Adrenal gland (tissue), 12 donors: ENCODE data around the gene PHKA2. TPM values are rescaled to one million over a fixed set of nuclear protein-coding genes. Genes with fewer than 3 reads are reported as not detected.

Source experiments
- DNase-seq, 7 donors: peaks; one replicate each; pipeline ENCODE4 v3.0.0-alpha.2; 2019 to 2020
- H3K27ac ChIP-seq, 5 donors: fragments of 200-600 bp; sonication (generic) in 4 of 5; 1 replicate in 3 of 5; 2 replicates in 2 of 5; pipeline versions ENCODE4 v1.5.1 to v1.8.0; 2016 to 2020; ENCODE audit warnings: mild to moderate bottlenecking in 1 of 5
- H3K27me3 ChIP-seq: fragments of 200-600 bp; 2 replicates; pipeline ENCODE4 v1.8.0; 2021
- H3K36me3 ChIP-seq, 2 donors: fragments of 200-600 bp; replicated peaks in 1 of 2; 1 replicate in 1 of 2; 2 replicates in 1 of 2; pipeline versions ENCODE4 v1.5.1 to v1.8.0; 2018 to 2022
- H3K4me1 ChIP-seq, 2 donors: fragments of 200-600 bp; replicated peaks in 1 of 2; 1 replicate in 1 of 2; 2 replicates in 1 of 2; pipeline versions ENCODE4 v1.5.1 to v1.8.0; 2018 to 2021
- H3K4me3 ChIP-seq, 4 donors: fragments of 200-600 bp; sonication (generic) in 3 of 4; one replicate each; pipeline ENCODE4 v1.5.1; 2016 to 2018
- H3K9me3 ChIP-seq, 3 donors: fragments of 200-600 bp; sonication (generic) in 1 of 3; replicated peaks in 1 of 3; 1 replicate in 2 of 3; 2 replicates in 1 of 3; pipeline versions ENCODE4 v1.5.1 to v1.8.0; 2016 to 2021
- POLR2A ChIP-seq, 2 donors: fragments of 450-650 bp; IDR thresholded peaks; one replicate each; pipeline ENCODE4 v1.6.1; 2017; ENCODE audit warnings: antibody characterized with exemption in 2 of 2, mild to moderate bottlenecking in 2 of 2, moderate library complexity in 1 of 2
- WGBS, 4 donors: extraction: QIAGEN DNeasy Blood & Tissue Kit in 2 of 4; methylation state at CpG; one replicate each; pipeline versions ENCODE4 v1.1.5 to v1.1.7; 2013 to 2017; 5-methylcytosine and 5-hydroxymethylcytosine counted together
- intact Hi-C, 2 donors: fragments of 100-400 bp; cut with DNase I; formaldehyde crosslinking; loops; one replicate each; pipeline versions ENCODE4 v1.14.1 to v1.15.0; 2022 to 2023
- polyA plus RNA-seq, 3 donors: library from polyadenylated mRNA; stranded (reverse); fragments of 200-250 nt in 2 of 3; fragments of 350-450 nt in 1 of 3; fragmentation: Illumina TruSeq in 1 of 3; extraction: RNeasy Lipid Tissue Mini Kit (QIAGEN cat#74804) in 1 of 3; gene quantifications; one replicate each; pipeline ENCODE4 v1.2.3, GENCODE V29; 2013 to 2014
- total RNA-seq, 9 donors: library from RNA; depleted of rRNA in 4 of 9; stranded (reverse); fragments of >200 nt in 4 of 9; fragments of 120-200 nt in 1 of 9; fragmentation: NEBNext Ultra II Directional in 1 of 9; extraction: Animal tissue kit (Norgen Biotek cat#: 25700) in 1 of 9; gene quantifications; one replicate each; pipeline versions ENCODE4 v1.1.0 to v1.2.4, GENCODE V29; 2013 to 2023
- TF ChIP-seq, protein P1 (sequence below), 6 experiments: fragments of 450-650 bp in 4 of 6; fragments of 200-600 bp in 2 of 6; sonication (generic) in 1 of 6; IDR thresholded peaks; 1 replicate in 5 of 6; 2 replicates in 1 of 6; pipeline versions ENCODE4 v1.5.1 to v1.8.0; 2016 to 2021; ENCODE audit warnings: antibody characterized with exemption in 6 of 6, mild to moderate bottlenecking in 2 of 6, moderate library complexity in 1 of 6
- donor health status: healthy with polysubstance abuse.
- donor health status: Bipolar disorder and iron deficiency.
- donor health status: DM: yes; HTN: yes; CAD: no.
- donor health status: DM: no; HTN: no; CAD: no.
- donor health status: DM: no; HTN: no; CAD: no.
- donor health status: DM: yes; HTN: yes; CAD: no.

Gene PHKA2
- total and polyA plus RNA-seq, 12 donors = 11.7 to 63.8 (median 27.8) TPM

- DNase-seq = no peak
- no peak overlapping the region for H3K4me3 ChIP-seq
- H3K27ac ChIP-seq = no peak overlapping the region
- H3K36me3 ChIP-seq = no peaks in the 10 kb centered on the region
- no peaks in the 10 kb centered on the region for H3K27me3 ChIP-seq
- no peaks in the 10 kb centered on the region for H3K9me3 ChIP-seq
- intact Hi-C loops = no loop called here
- WGBS, 4 donors = 73 to 94% (median 79%) methylated on average over 6 to 7 of the region's 7 CpGs
- TF ChIP-seq, protein P1, sequence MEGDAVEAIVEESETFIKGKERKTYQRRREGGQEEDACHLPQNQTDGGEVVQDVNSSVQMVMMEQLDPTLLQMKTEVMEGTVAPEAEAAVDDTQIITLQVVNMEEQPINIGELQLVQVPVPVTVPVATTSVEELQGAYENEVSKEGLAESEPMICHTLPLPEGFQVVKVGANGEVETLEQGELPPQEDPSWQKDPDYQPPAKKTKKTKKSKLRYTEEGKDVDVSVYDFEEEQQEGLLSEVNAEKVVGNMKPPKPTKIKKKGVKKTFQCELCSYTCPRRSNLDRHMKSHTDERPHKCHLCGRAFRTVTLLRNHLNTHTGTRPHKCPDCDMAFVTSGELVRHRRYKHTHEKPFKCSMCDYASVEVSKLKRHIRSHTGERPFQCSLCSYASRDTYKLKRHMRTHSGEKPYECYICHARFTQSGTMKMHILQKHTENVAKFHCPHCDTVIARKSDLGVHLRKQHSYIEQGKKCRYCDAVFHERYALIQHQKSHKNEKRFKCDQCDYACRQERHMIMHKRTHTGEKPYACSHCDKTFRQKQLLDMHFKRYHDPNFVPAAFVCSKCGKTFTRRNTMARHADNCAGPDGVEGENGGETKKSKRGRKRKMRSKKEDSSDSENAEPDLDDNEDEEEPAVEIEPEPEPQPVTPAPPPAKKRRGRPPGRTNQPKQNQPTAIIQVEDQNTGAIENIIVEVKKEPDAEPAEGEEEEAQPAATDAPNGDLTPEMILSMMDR (IDR thresholded peaks at IDR 0.05) = no peak
- TF ChIP-seq POLR2A (IDR thresholded peaks at IDR 0.05) = no peak
- H3K4me1 ChIP-seq = no peaks in the 10 kb centered on the region
Observed at GRCh38 chrX:19007011-19007410, 23.1 kb upstream of the PHKA2 start.

DNA sequence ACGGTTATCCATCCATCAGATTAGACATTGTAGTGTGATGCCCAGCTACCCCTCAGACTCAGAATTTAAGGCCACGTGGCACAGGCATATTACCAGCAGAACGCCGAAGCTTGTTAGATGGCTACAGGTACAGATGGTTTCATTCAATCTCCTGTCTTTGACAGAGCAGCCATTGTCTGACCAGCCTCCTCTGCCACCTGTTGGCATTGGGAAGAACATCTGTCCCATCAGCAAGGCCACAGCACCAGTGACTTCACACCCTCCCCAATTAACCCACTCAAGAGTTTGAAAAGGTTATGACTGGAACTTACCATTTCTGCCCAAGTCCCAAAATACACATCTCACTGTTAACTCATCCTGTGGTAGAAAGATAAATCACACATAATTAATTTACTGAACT is 22.0 kb upstream of the PHKA2 start:
- no peak overlapping the region for H3K4me3 ChIP-seq
- no peaks in the 10 kb centered on the region for H3K4me1 ChIP-seq
- no peaks in the 10 kb centered on the region for H3K27me3 ChIP-seq
- no peaks in the 10 kb centered on the region for H3K36me3 ChIP-seq
- intact Hi-C loops = no loop called here
- no peak overlapping the region for H3K27ac ChIP-seq
- 60 to 100% (median 83%) methylated on average over 1 to 4 of the region's 4 CpGs for WGBS, 4 donors
- no peaks in the 10 kb centered on the region for H3K9me3 ChIP-seq
- no peak for DNase-seq
- TF ChIP-seq, protein P1 (IDR thresholded peaks at IDR 0.05) = no peak
- TF ChIP-seq POLR2A (IDR thresholded peaks at IDR 0.05) = no peak

- 79 to 92% (median 86%) methylated on average over 5 of the region's 5 CpGs for WGBS, 4 donors
Observed at GRCh38 chrX:19003756-19004155, 19.8 kb upstream of the PHKA2 start.

DNA sequence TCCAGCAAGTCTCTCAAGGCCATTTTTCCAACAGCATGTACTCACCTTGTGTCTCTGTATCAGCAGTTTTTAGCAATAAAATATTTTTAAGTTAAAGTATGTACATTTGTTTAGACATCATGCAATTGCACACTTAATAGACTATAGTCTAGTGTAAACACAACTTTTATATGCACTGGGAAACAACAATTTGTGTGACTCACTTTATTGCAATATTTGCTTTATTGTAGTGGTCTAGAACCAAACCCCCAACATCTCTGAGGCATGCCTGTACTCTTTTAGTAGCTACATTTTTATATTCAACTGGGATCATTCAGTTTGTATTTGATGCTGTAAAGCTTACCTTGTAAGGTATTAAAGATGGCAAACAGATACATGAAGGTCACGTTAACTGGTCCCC is 14.7 kb upstream of the PHKA2 start:
- intact Hi-C loops = no loop called here

More at GRCh38 chrX:19003756-19004155, 19.8 kb upstream of the PHKA2 start:
- H3K36me3 ChIP-seq = no peaks in the 10 kb centered on the region
- H3K27me3 ChIP-seq = no peaks in the 10 kb centered on the region
- H3K4me1 ChIP-seq = no peaks in the 10 kb centered on the region
- intact Hi-C loops = no loop called here
- no peak for DNase-seq
- H3K9me3 ChIP-seq = no peaks in the 10 kb centered on the region
- no peak overlapping the region for H3K27ac ChIP-seq
- TF ChIP-seq, protein P1 (IDR thresholded peaks at IDR 0.05) = no peak
- TF ChIP-seq POLR2A (IDR thresholded peaks at IDR 0.05) = no peak
- no peak overlapping the region for H3K4me3 ChIP-seq

More for the DNA sequence above, 14.7 kb upstream of the PHKA2 start:
- TF ChIP-seq, protein P1 (IDR thresholded peaks at IDR 0.05) = no peak
- no peak for TF ChIP-seq POLR2A (IDR thresholded peaks at IDR 0.05)
- WGBS, 4 donors = 59 to 100% (median 71%) methylated on average over 1 of the region's 1 CpG
- Histone ChIP-seq H3K36me3 (no peaks in the 10 kb centered on the region), H3K4me1 (no peaks in the 10 kb centered on the region), H3K27me3 (no peaks in the 10 kb centered on the region), H3K4me3 (no peak overlapping the region), H3K9me3 (no peaks in the 10 kb centered on the region), H3K27ac (no peak overlapping the region)
- no peak for DNase-seq
